ENCODE measurements around the gene CACNA2D1. TPM values are rescaled to one million over a fixed set of nuclear protein-coding genes. Genes with fewer than 3 reads are reported as not detected.

The CACNA2D1 gene
- total and polyA plus RNA-seq, 4 donors: 1.1 to 33.4 (median 6.5) TPM

DNA sequence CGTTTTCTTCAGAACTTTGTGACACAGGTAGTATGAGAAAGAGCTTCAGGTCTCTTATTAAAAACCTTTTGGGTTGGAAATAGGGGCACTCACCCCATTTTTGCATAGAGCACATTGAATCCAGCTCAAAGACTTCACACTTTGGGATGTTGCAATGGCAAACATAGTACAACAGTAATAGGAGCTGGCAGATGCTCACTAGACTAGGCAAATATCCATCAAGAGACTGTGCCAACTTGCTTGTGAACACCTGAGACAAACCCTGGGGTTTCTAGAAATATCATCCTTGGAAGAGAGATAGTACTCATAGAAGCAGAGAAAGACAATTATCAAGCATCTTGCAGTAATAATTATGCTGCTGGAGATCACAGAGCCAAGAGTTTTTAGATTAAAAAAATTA, 280.0 kb downstream of the CACNA2D1 start:
- H3K9ac ChIP-seq (ENCODE audit: insufficient read depth in 1 of 2, low read length in 2 of 2): no peak overlapping the region
- ATAC-seq (ENCODE audit: insufficient read depth, low FRiP score): no peak
- no peak overlapping the region for H3K4me3 ChIP-seq
- no peak overlapping the region for H3K27ac ChIP-seq (ENCODE audit: low read depth in 1 of 2, low read length in 1 of 2)
- DNase-seq: no peak
- WGBS, 2 donors: 61 to 77% methylated on average over 1 of the region's 1 CpG
- H3K27me3 ChIP-seq (ENCODE audit: control insufficient read depth in 3 of 3, insufficient read depth in 3 of 3, low read length in 2 of 3): no peaks in the 10 kb centered on the region
- peaks cover 0 to 2% (median 0%) of the 10 kb centered on the region in 4 donors for H3K9me3 ChIP-seq (ENCODE audit: control insufficient read depth in 4 of 4, insufficient read depth in 3 of 4, low read length in 3 of 4)
- TF ChIP-seq, protein P1, sequence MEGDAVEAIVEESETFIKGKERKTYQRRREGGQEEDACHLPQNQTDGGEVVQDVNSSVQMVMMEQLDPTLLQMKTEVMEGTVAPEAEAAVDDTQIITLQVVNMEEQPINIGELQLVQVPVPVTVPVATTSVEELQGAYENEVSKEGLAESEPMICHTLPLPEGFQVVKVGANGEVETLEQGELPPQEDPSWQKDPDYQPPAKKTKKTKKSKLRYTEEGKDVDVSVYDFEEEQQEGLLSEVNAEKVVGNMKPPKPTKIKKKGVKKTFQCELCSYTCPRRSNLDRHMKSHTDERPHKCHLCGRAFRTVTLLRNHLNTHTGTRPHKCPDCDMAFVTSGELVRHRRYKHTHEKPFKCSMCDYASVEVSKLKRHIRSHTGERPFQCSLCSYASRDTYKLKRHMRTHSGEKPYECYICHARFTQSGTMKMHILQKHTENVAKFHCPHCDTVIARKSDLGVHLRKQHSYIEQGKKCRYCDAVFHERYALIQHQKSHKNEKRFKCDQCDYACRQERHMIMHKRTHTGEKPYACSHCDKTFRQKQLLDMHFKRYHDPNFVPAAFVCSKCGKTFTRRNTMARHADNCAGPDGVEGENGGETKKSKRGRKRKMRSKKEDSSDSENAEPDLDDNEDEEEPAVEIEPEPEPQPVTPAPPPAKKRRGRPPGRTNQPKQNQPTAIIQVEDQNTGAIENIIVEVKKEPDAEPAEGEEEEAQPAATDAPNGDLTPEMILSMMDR (IDR thresholded peaks at IDR 0.05; ENCODE audit: control extremely low read depth, extremely low read depth): no peak
- H3K36me3 ChIP-seq (ENCODE audit: control insufficient read depth in 4 of 4, insufficient read depth in 4 of 4, low read length in 4 of 4): no peaks in the 10 kb centered on the region
- H3K4me1 ChIP-seq (ENCODE audit: control insufficient read depth in 5 of 5, insufficient read depth in 5 of 5, low read length in 5 of 5): no peaks in the 10 kb centered on the region

DNA sequence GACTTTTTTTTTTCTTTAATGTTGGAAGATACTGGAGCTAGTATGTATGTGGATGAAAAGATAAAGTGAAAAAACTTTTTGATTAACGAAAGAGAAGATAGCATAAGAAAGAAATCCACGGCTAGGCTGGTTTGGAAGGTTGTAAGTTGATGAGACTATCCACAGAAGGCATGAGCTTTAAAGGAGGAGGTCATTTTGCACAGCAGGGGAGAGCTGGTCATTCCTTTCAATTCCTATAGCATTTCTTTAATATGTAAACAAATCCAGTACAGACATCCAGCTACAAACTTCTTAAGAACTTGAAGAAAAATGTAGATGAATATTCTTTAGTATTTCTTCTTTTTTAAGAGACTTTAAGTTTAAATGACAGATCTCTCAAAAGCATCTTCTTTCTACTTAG, 281.3 kb downstream of the CACNA2D1 start:
- 33 to 70% methylated on average over 2 of the region's 2 CpGs for WGBS, 2 donors
- TF ChIP-seq, protein P1 (IDR thresholded peaks at IDR 0.05; ENCODE audit: control extremely low read depth, extremely low read depth): no peak
- Histone ChIP-seq H3K9ac (ENCODE audit: insufficient read depth in 1 of 2, low read length in 2 of 2) (no peak overlapping the region), H3K27ac (ENCODE audit: low read depth in 1 of 2, low read length in 1 of 2) (no peak overlapping the region), H3K4me3 (no peak overlapping the region), H3K9me3 (ENCODE audit: control insufficient read depth in 4 of 4, insufficient read depth in 3 of 4, low read length in 3 of 4) (peaks cover 0 to 2% (median 0%) of the 10 kb centered on the region in 4 donors), H3K27me3 (ENCODE audit: control insufficient read depth in 3 of 3, insufficient read depth in 3 of 3, low read length in 2 of 3) (no peaks in the 10 kb centered on the region), H3K36me3 (ENCODE audit: control insufficient read depth in 4 of 4, insufficient read depth in 4 of 4, low read length in 4 of 4) (no peaks in the 10 kb centered on the region), H3K4me1 (ENCODE audit: control insufficient read depth in 5 of 5, insufficient read depth in 5 of 5, low read length in 5 of 5) (no peaks in the 10 kb centered on the region)
- ATAC-seq (ENCODE audit: insufficient read depth, low FRiP score) (no peak), DNase-seq (no peak)

DNA sequence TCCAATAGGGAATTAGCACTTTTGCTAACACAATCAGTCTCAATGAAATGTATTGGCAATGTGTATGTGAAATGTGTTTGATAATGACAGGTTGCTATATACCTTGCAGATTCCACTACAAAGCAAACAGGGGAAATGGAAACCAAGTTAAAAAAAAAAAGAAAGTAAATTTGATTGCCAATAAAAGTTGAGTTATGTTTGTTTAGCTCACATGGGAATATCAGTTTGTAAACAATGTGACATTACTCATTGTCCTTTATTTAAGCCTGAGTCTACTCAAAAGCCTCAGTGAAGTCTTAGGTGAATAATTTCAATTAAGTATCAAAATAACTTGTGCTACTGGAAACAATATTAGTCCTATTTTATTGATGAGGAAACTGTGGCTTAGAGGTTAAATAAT, 285.2 kb downstream of the CACNA2D1 start:
- DNase-seq (no peak), ATAC-seq (ENCODE audit: insufficient read depth, low FRiP score) (no peak)
- H3K36me3 ChIP-seq (ENCODE audit: control insufficient read depth in 4 of 4, insufficient read depth in 4 of 4, low read length in 4 of 4): no peaks in the 10 kb centered on the region
- no peak overlapping the region for H3K9ac ChIP-seq (ENCODE audit: insufficient read depth in 1 of 2, low read length in 2 of 2)
- H3K27ac ChIP-seq (ENCODE audit: low read depth in 1 of 2, low read length in 1 of 2): no peak overlapping the region
- no peak overlapping the region for H3K4me3 ChIP-seq
- H3K9me3 ChIP-seq (ENCODE audit: control insufficient read depth in 4 of 4, insufficient read depth in 3 of 4, low read length in 3 of 4): peaks cover 0 to 2% (median 0%) of the 10 kb centered on the region in 4 donors
- TF ChIP-seq, protein P1 (IDR thresholded peaks at IDR 0.05; ENCODE audit: control extremely low read depth, extremely low read depth): no peak
- no peaks in the 10 kb centered on the region for H3K27me3 ChIP-seq (ENCODE audit: control insufficient read depth in 3 of 3, insufficient read depth in 3 of 3, low read length in 2 of 3)
- no peaks in the 10 kb centered on the region for H3K4me1 ChIP-seq (ENCODE audit: control insufficient read depth in 5 of 5, insufficient read depth in 5 of 5, low read length in 5 of 5)

DNA sequence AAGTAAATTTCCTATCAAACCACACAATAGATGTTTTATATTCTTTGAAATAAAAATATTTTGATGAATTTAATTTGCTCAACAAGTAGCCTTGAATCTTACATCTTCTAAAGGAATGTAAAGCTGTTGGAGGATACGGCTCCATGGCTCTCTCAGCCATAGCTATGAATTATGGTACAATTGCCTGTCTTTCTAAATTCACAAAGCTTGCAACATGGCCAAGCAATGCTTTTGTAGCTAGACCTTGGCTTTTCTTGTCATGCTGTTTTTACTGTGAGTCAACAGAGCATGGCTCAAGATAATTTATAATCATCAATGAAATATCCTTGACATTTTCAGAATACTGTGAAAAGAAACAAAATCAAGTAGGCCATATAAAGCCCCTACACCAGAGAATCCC, 286.7 kb downstream of the CACNA2D1 start:
- no peak overlapping the region for H3K9ac ChIP-seq (ENCODE audit: insufficient read depth in 1 of 2, low read length in 2 of 2)
- no peak overlapping the region for H3K4me3 ChIP-seq
- H3K36me3 ChIP-seq (ENCODE audit: control insufficient read depth in 4 of 4, insufficient read depth in 4 of 4, low read length in 4 of 4): no peaks in the 10 kb centered on the region
- H3K4me1 ChIP-seq (ENCODE audit: control insufficient read depth in 5 of 5, insufficient read depth in 5 of 5, low read length in 5 of 5): no peaks in the 10 kb centered on the region
- ATAC-seq (ENCODE audit: insufficient read depth, low FRiP score) (no peak), DNase-seq (no peak)
- TF ChIP-seq, protein P1 (IDR thresholded peaks at IDR 0.05; ENCODE audit: control extremely low read depth, extremely low read depth): no peak
- 87 to 91% methylated on average over 1 of the region's 1 CpG for WGBS, 2 donors
- no peak overlapping the region for H3K27ac ChIP-seq (ENCODE audit: low read depth in 1 of 2, low read length in 1 of 2)
- H3K9me3 ChIP-seq (ENCODE audit: control insufficient read depth in 4 of 4, insufficient read depth in 3 of 4, low read length in 3 of 4): peaks cover 0 to 2% (median 0%) of the 10 kb centered on the region in 4 donors
- H3K27me3 ChIP-seq (ENCODE audit: control insufficient read depth in 3 of 3, insufficient read depth in 3 of 3, low read length in 2 of 3): no peaks in the 10 kb centered on the region

Measured in lung (tissue), 12 donors.